HepG2 (cell line): ENCODE results near the gene NDUFB3. TPM values are rescaled to one million over a fixed set of nuclear protein-coding genes. Genes with fewer than 3 reads are reported as not detected.
A peak's percentile ranks its signal among the peaks of the same experiment; 100 is the strongest.

Experiments used
- AGO1 ChIP-seq: fragments of 200-400 bp; formaldehyde crosslinking; IDR thresholded peaks from 2 replicates; pipeline ENCODE4 v1.6.1; 2017; ENCODE audit warnings: mild to moderate bottlenecking, low read depth, low read length, moderate library complexity; ENCODE audit not compliant: poor library complexity, severe bottlenecking
- AHR ChIP-seq: IDR thresholded peaks from 2 replicates; pipeline ENCODE4 v1.6.1; 2018; ENCODE audit warnings: missing genetic modification reagents, missing compliant biosample characterization
- ATF7 ChIP-seq, 2 experiments: fragments of 450-650 bp in 1 of 2; sonication (generic) in 1 of 2; formaldehyde crosslinking in 1 of 2; IDR thresholded peaks; 2 replicates each; pipeline versions ENCODE4 v1.4.0 to v1.6.1; 2016 to 2020; ENCODE audit warnings: antibody characterized with exemption in 1 of 2, mild to moderate bottlenecking in 1 of 2, missing genetic modification reagents in 1 of 2
- FOXA1 ChIP-seq, 2 experiments: fragments of 450-650 bp in 1 of 2; sonication (generic) in 1 of 2; formaldehyde crosslinking in 1 of 2; IDR thresholded peaks; 2 replicates each; pipeline versions ENCODE4 v1.4.0 to v1.6.1; 2016 to 2020; ENCODE audit warnings: missing genetic modification reagents in 1 of 2
- FOXK2 ChIP-seq: fragments of 450-650 bp; IDR thresholded peaks from 2 replicates; pipeline ENCODE4 v1.6.1; 2016
- HNF4A ChIP-seq: sonication (generic); formaldehyde crosslinking; IDR thresholded peaks from 2 replicates; pipeline ENCODE4 v1.4.0; 2020; ENCODE audit warnings: missing genetic modification reagents
- JDP2 ChIP-seq: sonication (generic); formaldehyde crosslinking; IDR thresholded peaks from 2 replicates; pipeline ENCODE4 v1.8.1; 2022; ENCODE audit warnings: missing genetic modification reagents, borderline replicate concordance
- KMT2A ChIP-seq: sonication (generic); formaldehyde crosslinking; IDR thresholded peaks from 2 replicates; pipeline ENCODE4 v1.4.0; 2020; ENCODE audit warnings: missing genetic modification reagents
- MTA1 ChIP-seq: sonication (generic); formaldehyde crosslinking; IDR thresholded peaks from 2 replicates; pipeline ENCODE4 v1.4.0; 2020; ENCODE audit warnings: missing genetic modification reagents, mild to moderate bottlenecking, borderline replicate concordance
- RXRB ChIP-seq: IDR thresholded peaks from 2 replicates; pipeline ENCODE4 v1.6.1; 2016; ENCODE audit warnings: borderline replicate concordance, missing genetic modification reagents, missing compliant biosample characterization
- SALL1 ChIP-seq: sonication (generic); formaldehyde crosslinking; IDR thresholded peaks from 2 replicates; pipeline ENCODE4 v1.8.0; 2022; ENCODE audit warnings: mild to moderate bottlenecking, missing genetic modification reagents
- SIX1 ChIP-seq: sonication (generic); formaldehyde crosslinking; IDR thresholded peaks from 2 replicates; pipeline ENCODE4 v1.4.0; 2020; ENCODE audit warnings: missing genetic modification reagents, borderline replicate concordance
- SPEN ChIP-seq: sonication (generic); formaldehyde crosslinking; IDR thresholded peaks from 2 replicates; pipeline ENCODE4 v1.5.1; 2020; ENCODE audit warnings: low read depth, mild to moderate bottlenecking, missing genetic modification reagents
- SRSF1 ChIP-seq: fragments of 200-400 bp; formaldehyde crosslinking; optimal IDR thresholded peaks from 2 replicates; pipeline ENCODE3; 2017; ENCODE audit warnings: mild to moderate bottlenecking, low read depth, low read length, moderate library complexity
- TCF12 ChIP-seq, 2 experiments: fragments of 450-650 bp in 1 of 2; sonication (generic) in 1 of 2; formaldehyde crosslinking in 1 of 2; IDR thresholded peaks; 2 replicates each; pipeline versions ENCODE4 v1.6.1 to v1.8.0; 2017 to 2022; ENCODE audit warnings: antibody characterized with exemption in 1 of 2, mild to moderate bottlenecking in 1 of 2, missing genetic modification reagents in 1 of 2, moderate library complexity in 1 of 2
- ZFP1 ChIP-seq: IDR thresholded peaks from 2 replicates; pipeline ENCODE4 v1.6.1; 2016
- ZNF230 ChIP-seq: sonication (generic); formaldehyde crosslinking; IDR thresholded peaks from 2 replicates; pipeline ENCODE4 v1.4.0; 2020; ENCODE audit warnings: mild to moderate bottlenecking, missing genetic modification reagents
- ZNF253 ChIP-seq: sonication (generic); formaldehyde crosslinking; IDR thresholded peaks from 2 replicates; pipeline ENCODE4 v1.8.0; 2022; ENCODE audit warnings: mild to moderate bottlenecking, missing genetic modification reagents, borderline replicate concordance
- ZNF441 ChIP-seq: sonication (generic); formaldehyde crosslinking; IDR thresholded peaks from 2 replicates; pipeline ENCODE4 v1.7.0; 2021; ENCODE audit warnings: missing genetic modification reagents, borderline replicate concordance
- ZNF670 ChIP-seq: sonication (generic); formaldehyde crosslinking; IDR thresholded peaks from 2 replicates; pipeline ENCODE4 v1.8.0; 2022; ENCODE audit warnings: mild to moderate bottlenecking, missing genetic modification reagents, borderline replicate concordance
- ZNF891 ChIP-seq: sonication (generic); formaldehyde crosslinking; IDR thresholded peaks from 2 replicates; pipeline ENCODE4 v1.5.0; 2020; ENCODE audit warnings: mild to moderate bottlenecking, missing genetic modification reagents
- ZSCAN25 ChIP-seq: sonication (generic); formaldehyde crosslinking; IDR thresholded peaks from 2 replicates; pipeline ENCODE4 v1.8.0; 2022; ENCODE audit warnings: mild to moderate bottlenecking, missing genetic modification reagents
- polyA plus RNA-seq, 8 experiments: library from polyadenylated mRNA; depleted of rRNA in 3 of 8; stranded (reverse) in 7 of 8; unstranded in 1 of 8; fragments of >200 nt; fragmentation: Illumina TruSeq in 4 of 8; extraction: Trizol in 4 of 8; gene quantifications; 2 replicates each; pipeline versions ENCODE4 v1.2.1 to v1.2.3, GENCODE V29; 2011 to 2016; ENCODE audit warnings: low read depth in 4 of 8, missing spikeins in 1 of 8, mixed read lengths in 1 of 8; ENCODE audit not compliant: insufficient read depth in 1 of 8
- total RNA-seq, 5 experiments: library from RNA; depleted of rRNA; stranded (reverse); fragments of >200 nt; fragmentation: Illumina TruSeq; extraction: Trizol; gene quantifications; 2 replicates each; pipeline ENCODE4 v1.2.3, GENCODE V29; 2016; ENCODE audit warnings: low read depth in 1 of 5
- TF ChIP-seq, protein P1 (sequence below): IDR thresholded peaks from 2 replicates; pipeline ENCODE4 v1.6.1; 2016; ENCODE audit warnings: low read depth
- TF ChIP-seq, protein P2 (sequence below): sonication (generic); formaldehyde crosslinking; IDR thresholded peaks from 2 replicates; pipeline ENCODE4 v1.8.0; 2022; ENCODE audit warnings: mild to moderate bottlenecking, missing genetic modification reagents, moderate library complexity
- TF ChIP-seq, protein P3 (sequence below): sonication (generic); formaldehyde crosslinking; conservative IDR thresholded peaks from 2 replicates; pipeline ENCODE4 v1.4.0; 2020; ENCODE audit warnings: missing genetic modification reagents

Gene NDUFB3
- total and polyA plus RNA-seq, 2 of the 13 experiments (the other 11 are each of a cell fraction or from before 2014, with no cell fraction given) = 50.7 to 159 TPM

DNA sequence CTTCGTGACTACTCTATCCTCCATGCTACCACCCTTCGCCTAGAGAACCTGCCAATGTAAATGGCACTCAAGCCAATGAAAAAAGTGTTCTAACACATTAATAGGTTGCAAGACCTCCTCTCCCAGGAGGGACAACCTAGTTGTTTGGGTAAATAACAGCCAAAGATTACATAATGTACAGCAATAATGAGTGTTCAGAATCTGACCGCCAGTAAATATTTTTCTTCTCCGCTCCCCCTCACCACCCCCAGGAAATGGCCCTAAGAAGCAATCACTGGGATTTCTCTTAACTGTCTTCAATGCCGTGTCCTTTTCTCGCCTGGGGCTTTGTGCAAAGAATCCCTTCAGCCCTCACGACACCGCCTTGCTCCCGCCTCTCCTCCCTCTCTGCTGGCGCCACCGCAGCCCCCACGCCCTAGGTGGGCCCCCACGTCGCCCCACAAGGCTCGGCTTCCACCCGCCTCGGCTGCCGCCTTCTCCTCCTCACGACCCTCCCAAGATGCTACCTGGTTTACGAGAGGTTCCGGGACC is 788 bp upstream of the NDUFB3 start (continued):
- TF ChIP-seq, protein P1, sequence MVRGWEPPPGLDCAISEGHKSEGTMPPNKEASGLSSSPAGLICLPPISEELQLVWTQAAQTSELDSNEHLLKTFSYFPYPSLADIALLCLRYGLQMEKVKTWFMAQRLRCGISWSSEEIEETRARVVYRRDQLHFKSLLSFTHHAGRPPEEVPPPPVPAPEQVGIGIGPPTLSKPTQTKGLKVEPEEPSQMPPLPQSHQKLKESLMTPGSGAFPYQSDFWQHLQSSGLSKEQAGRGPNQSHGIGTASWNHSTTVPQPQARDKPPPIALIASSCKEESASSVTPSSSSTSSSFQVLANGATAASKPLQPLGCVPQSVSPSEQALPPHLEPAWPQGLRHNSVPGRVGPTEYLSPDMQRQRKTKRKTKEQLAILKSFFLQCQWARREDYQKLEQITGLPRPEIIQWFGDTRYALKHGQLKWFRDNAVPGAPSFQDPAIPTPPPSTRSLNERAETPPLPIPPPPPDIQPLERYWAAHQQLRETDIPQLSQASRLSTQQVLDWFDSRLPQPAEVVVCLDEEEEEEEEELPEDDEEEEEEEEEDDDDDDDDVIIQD (CRISPR knock-in tag) = no peak
- TF ChIP-seq HNF4A (CRISPR knock-in tag) (no peak), TCF12 (IDR thresholded peaks at IDR 0.05) (no peak), TCF12 (CRISPR knock-in tag; IDR thresholded peaks at IDR 0.05) (0 out of 2 replicates have a peak, but pooled peaks have one; percentile 7), JDP2 (CRISPR knock-in tag) (no peak), ZNF230 (CRISPR knock-in tag) (no peak), RXRB (no peak), SPEN (CRISPR knock-in tag) (no peak), ZNF891 (0 out of 2 replicates have a peak, but pooled peaks have one; percentile 84), ZNF253 (CRISPR knock-in tag) (no peak), AHR (CRISPR knock-in tag) (0 out of 2 replicates have a peak, but pooled peaks have one; percentile 16), ZSCAN25 (CRISPR knock-in tag) (no peak), ZFP1 (CRISPR knock-in tag) (peak; percentile 5; the same call in 1 of the 2 replicates), ZNF441 (CRISPR knock-in tag) (0 out of 2 replicates have a peak, but pooled peaks have one; percentile 15), KMT2A (CRISPR knock-in tag) (no peak), MTA1 (CRISPR knock-in tag) (peak; percentile 90; the same call in 1 of the 2 replicates), ATF7 (IDR thresholded peaks at IDR 0.05) (no peak), ATF7 (CRISPR knock-in tag; IDR thresholded peaks at IDR 0.05) (no peak), SALL1 (CRISPR knock-in tag) (no peak), FOXK2 (no peak), FOXA1 (IDR thresholded peaks at IDR 0.05) (0 out of 2 replicates have a peak, but pooled peaks have one; percentile 2), FOXA1 (CRISPR knock-in tag; IDR thresholded peaks at IDR 0.05) (0 out of 2 replicates have a peak, but pooled peaks have one; percentile 10), ZNF670 (CRISPR knock-in tag) (0 out of 2 replicates have a peak, but pooled peaks have one; percentile 21), AGO1 (peak; percentile 77), SRSF1 (peak; percentile 73), SIX1 (CRISPR knock-in tag) (no peak)
- TF ChIP-seq, protein P2, sequence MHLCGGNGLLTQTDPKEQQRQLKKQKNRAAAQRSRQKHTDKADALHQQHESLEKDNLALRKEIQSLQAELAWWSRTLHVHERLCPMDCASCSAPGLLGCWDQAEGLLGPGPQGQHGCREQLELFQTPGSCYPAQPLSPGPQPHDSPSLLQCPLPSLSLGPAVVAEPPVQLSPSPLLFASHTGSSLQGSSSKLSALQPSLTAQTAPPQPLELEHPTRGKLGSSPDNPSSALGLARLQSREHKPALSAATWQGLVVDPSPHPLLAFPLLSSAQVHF = no peak
- TF ChIP-seq, protein P3, sequence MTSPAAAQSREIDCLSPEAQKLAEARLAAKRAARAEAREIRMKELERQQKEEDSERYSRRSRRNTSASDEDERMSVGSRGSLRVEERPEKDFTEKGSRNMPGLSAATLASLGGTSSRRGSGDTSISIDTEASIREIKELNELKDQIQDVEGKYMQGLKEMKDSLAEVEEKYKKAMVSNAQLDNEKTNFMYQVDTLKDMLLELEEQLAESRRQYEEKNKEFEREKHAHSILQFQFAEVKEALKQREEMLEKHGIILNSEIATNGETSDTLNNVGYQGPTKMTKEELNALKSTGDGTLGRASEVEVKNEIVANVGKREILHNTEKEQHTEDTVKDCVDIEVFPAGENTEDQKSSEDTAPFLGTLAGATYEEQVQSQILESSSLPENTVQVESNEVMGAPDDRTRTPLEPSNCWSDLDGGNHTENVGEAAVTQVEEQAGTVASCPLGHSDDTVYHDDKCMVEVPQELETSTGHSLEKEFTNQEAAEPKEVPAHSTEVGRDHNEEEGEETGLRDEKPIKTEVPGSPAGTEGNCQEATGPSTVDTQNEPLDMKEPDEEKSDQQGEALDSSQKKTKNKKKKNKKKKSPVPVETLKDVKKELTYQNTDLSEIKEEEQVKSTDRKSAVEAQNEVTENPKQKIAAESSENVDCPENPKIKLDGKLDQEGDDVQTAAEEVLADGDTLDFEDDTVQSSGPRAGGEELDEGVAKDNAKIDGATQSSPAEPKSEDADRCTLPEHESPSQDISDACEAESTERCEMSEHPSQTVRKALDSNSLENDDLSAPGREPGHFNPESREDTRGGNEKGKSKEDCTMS = no peak
